HG02981 (cell line): ENCODE measurements around the gene HIP1R.
A peak's percentile ranks its signal among the peaks of the same experiment; 100 is the strongest.
"Not testable (repeated sequence)": the region's sequence is repeated elsewhere in the genome, so short reads cannot be mapped to it uniquely, and the experiment has no call there.

ENCODE experiments used
- ATAC-seq: cut with Tn5 transposase; IDR thresholded peaks from one replicate; pipeline ENCODE4 v1.9.1; 2021; ENCODE audit warnings: mild to moderate bottlenecking, moderate library complexity; ENCODE audit not compliant: unreplicated experiment

The HIP1R gene, protein sequence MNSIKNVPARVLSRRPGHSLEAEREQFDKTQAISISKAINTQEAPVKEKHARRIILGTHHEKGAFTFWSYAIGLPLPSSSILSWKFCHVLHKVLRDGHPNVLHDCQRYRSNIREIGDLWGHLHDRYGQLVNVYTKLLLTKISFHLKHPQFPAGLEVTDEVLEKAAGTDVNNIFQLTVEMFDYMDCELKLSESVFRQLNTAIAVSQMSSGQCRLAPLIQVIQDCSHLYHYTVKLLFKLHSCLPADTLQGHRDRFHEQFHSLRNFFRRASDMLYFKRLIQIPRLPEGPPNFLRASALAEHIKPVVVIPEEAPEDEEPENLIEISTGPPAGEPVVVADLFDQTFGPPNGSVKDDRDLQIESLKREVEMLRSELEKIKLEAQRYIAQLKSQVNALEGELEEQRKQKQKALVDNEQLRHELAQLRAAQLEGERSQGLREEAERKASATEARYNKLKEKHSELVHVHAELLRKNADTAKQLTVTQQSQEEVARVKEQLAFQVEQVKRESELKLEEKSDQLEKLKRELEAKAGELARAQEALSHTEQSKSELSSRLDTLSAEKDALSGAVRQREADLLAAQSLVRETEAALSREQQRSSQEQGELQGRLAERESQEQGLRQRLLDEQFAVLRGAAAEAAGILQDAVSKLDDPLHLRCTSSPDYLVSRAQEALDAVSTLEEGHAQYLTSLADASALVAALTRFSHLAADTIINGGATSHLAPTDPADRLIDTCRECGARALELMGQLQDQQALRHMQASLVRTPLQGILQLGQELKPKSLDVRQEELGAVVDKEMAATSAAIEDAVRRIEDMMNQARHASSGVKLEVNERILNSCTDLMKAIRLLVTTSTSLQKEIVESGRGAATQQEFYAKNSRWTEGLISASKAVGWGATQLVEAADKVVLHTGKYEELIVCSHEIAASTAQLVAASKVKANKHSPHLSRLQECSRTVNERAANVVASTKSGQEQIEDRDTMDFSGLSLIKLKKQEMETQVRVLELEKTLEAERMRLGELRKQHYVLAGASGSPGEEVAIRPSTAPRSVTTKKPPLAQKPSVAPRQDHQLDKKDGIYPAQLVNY

GRCh38 chr12:122834921-122835749 lies at the start of gene HIP1R:
Gene HIP1R (plus strand): TSS chr12:122835457. CDS start chr12:122835551, 94 bp downstream.
- ATAC-seq: no peak

GRCh38 chr12:122785503-122785902 lies 49.8 kb upstream of the HIP1R start:
- ATAC-seq: no peak

DNA sequence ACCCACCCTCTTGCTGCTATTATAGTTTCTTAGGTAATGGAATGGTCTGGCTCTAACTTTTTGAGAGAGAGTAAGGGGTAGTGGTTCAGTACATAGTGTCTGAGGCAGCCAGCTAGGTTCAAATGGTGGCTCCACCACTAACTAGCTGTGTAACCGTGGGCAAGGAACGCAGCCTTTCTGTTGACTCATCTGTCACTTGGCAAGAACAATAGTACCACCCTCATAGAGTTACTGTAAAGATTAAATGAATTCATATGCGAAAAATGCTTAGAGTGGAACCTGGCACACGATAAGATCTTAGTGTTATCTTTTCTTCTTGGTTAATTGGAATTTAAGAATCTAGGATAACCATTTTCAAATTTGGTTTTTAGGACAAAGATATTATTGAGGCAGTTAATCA lies 46.9 kb upstream of the HIP1R start:
- no peak for ATAC-seq

GRCh38 chr12:122789637-122790036 lies 45.6 kb upstream of the HIP1R start:
- no peak for ATAC-seq

- no peak for ATAC-seq
Observed at GRCh38 chr12:122790393-122791075, 44.7 kb upstream of the HIP1R start.

GRCh38 chr12:122793685-122794106 lies 41.6 kb upstream of the HIP1R start:
- ATAC-seq: no peak

- ATAC-seq: no peak
Observed at GRCh38 chr12:122795807-122796206, 39.5 kb upstream of the HIP1R start.

- ATAC-seq: no peak
Observed at GRCh38 chr12:122799641-122800243, 35.5 kb upstream of the HIP1R start.

DNA sequence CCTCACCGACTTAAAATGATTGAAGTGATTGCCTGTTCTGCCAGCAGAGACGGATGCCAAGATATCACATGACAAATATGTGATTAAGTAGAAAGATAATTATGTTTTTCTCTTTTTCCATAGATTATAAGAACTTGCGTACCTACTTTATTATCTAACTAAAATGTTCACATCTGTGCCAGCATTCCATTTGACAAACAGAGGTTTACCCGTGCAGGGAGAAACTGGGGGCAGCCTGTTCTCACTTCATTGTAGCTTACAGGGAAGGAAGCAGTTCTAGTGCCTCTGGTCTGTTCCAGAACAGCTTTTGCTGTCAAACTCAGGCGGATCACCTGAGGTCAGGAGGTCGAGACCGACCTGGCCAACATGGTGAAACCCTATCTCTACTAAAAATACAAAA lies 31.3 kb upstream of the HIP1R start:
- no peak for ATAC-seq

DNA sequence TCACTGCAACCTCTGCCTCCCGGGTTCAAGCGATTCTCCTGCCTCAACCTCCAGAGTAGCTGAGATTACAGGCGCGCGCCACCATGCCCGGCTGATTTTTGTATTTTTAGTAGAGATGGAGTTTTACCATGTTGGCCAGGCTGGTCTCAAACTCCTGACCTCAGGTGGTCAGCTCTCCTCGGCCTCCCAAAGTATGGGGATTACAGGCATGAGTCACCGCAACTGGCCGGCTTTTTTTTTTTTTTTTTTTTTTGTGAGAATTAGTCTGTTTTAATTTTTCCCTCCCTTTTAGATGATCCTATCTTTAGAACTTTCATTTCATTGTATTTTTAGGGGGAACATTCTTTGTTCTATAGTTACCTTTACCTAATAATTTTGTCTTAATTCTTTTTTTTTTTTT lies 30.3 kb upstream of the HIP1R start:
- not testable (repeated sequence) for ATAC-seq

GRCh38 chr12:122807651-122808050 lies 27.6 kb upstream of the HIP1R start:
- ATAC-seq: no peak

DNA sequence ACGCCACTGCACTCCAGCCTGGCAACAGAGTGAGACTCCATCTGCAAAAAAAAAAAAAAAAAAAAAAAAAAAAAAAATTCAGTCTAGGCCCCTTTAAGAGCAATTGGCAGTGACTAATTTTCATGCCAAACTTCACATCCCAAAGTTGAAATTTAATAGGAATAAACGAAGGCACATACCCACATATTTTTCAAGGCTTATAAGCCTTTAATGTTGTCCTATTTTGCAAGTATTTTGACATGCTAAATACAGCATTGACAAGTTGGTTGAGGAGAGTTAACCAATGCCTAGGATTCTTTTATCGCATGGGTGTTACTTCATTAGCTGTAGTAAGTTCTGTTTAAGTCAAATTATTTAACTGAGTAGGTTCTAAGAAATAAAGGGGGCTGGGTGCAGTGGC lies 23.5 kb upstream of the HIP1R start:
- ATAC-seq: no peak

DNA sequence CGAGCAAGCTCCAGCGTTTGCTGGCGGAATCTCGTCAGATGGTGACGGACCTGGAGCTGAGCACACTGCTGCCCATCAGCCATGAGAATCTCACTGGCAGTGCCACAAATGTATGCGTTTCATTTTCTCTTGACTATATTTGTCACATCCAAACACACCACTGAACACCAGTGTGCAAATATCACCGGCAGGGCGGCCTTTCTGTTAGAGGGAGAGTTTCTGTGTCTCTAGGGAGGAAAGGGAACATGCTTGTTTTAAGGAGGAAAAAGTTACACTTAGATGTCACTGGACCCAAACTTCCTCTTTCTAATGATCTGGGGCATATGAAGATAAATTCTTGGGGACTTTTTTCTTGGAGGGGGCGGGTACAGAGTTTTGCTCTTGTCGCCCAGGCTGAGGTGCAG lies 21.9 kb upstream of the HIP1R start:
- no peak for ATAC-seq

DNA sequence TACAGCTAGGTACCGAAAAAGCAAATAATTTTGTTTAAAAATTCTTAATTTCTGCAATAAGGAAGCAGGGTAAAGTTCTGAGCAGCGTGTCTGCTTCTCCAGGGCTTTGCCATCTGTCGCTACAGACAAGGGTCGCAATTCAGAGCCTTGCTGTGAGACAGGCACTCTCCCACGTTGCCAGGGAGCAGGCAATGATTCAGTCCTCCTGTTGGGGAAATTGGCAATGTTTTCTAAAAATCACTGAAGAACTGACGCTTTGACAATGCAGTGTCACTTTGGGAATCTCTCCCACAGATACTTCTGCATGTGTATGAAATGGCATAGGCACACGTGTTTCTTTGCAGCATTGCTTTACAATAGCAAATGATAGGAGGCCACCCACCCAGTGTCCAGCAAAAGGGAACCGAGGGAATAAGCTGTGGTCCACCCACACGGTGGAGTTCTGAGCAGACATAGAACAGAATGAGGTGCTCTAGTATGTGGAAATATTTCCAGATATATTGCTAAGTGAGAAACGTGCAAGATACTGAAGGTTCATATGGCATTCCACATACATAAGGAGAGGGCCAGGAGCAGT lies 16.0 kb upstream of the HIP1R start:
- no peak for ATAC-seq

- ATAC-seq: no peak
Observed at GRCh38 chr12:122820138-122820537, 15.1 kb upstream of the HIP1R start.

GRCh38 chr12:122820838-122821271 lies 14.4 kb upstream of the HIP1R start:
- ATAC-seq: peak; percentile 53

GRCh38 chr12:122823429-122823828 lies 11.8 kb upstream of the HIP1R start:
- ATAC-seq: no peak

- ATAC-seq: no peak
Observed at GRCh38 chr12:122825773-122826724, 9.2 kb upstream of the HIP1R start.
